IMR-90 (cell line): ENCODE data around the gene MYH9.

Experiments
- CTCF ChIP-seq: conservative IDR thresholded peaks from 2 replicates; pipeline ENCODE4 v1.5.1; 2012; ENCODE audit warnings: mild to moderate bottlenecking, low read depth, low read length, improper control_type of control experiment
- FOS ChIP-seq: fragments of 150-350 bp; IDR thresholded peaks from 2 replicates; pipeline ENCODE4 v1.6.1; 2016; ENCODE audit warnings: low read depth, low read length
- POLR2A ChIP-seq: IDR thresholded peaks from 2 replicates; pipeline ENCODE4 v1.6.1; 2012; ENCODE audit warnings: mild to moderate bottlenecking, low read depth, low read length
- RAD21 ChIP-seq: IDR thresholded peaks from 2 replicates; pipeline ENCODE4 v1.6.1; 2012; ENCODE audit warnings: low read length, improper control_type of control experiment
- USF2 ChIP-seq: fragments of 150-350 bp; IDR thresholded peaks from 2 replicates; pipeline ENCODE4 v1.6.1; 2017; ENCODE audit warnings: mild to moderate bottlenecking, antibody characterized with exemption, low read length, low read depth

GRCh38 chr22:36279219-36279666 lies 108.5 kb downstream of the MYH9 start:
- TF ChIP-seq CTCF = no peak
- no peak for TF ChIP-seq USF2
- no peak for TF ChIP-seq POLR2A
- no peak for TF ChIP-seq FOS
- TF ChIP-seq RAD21 = no peak
